NCI-H2171 treated with DMSO at 0.1 percent for 48 hours (cell line): Measurements from ENCODE around the gene SPATS1.

Source experiments
- DNase-seq: peaks from one replicate; lab custom pipeline; 2025; lab: John Stamatoyannopoulos, UW

Gene SPATS1

DNA sequence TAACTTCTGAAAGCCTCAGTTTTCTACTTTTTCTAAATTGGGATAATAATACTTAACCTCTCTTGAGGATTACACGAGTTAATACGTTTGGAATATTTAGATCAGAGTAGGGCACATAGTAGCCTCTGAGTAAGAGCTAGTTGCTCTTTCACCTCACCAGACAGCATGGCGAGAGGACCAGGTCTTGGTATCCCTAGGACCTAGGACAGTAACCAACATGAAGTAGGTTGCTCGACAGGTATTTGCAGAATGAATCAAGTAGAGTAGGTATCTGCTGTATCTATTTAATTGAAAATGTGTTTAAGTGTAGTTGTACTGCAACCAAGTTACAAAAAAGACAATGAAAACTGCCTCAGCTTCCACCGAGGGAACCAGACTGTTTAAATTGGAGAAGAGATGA, 46.4 kb downstream of the SPATS1 start:
- DNase-seq = no peak

DNA sequence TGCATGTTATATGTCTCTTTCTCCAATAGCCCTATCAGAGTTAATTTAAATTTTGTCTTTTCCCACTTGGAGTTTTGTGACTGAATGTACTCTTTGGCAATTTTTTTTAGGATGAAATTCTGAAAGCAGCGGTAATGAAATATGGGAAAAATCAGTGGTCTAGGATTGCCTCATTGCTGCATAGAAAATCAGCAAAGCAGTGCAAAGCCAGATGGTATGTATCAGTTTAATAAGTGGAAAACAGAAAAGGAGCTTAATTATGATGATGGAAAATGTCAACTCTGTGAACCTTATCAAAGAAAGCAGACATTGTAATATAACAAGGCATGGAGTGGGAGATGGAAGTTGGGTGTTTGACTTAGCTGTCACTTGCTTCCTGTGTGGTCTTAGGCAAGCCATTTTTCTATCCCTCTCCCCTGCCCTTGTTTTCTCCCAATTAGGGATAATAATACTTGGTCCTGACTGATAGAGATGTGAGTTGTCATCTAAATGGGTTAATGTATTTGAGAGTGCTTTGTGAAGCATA, 47.8 kb downstream of the SPATS1 start:
- DNase-seq = no peak
